Stimulated activated CD4-positive, alpha-beta T cell treated with anti-CD3 and anti-CD28 coated beads, Interleukin-1b, Interleukin-23, amount 100 ng/mL, for 48 hours (primary cell): Measurements from ENCODE around the gene NKAIN2.
"Not testable (repeated sequence)": the region's sequence is repeated elsewhere in the genome, so short reads cannot be mapped to it uniquely, and the experiment has no call there.

Source experiments
- DNase-seq: peaks from one replicate; pipeline ENCODE4 v3.0.0-alpha.2; 2020

The NKAIN2 gene

DNA sequence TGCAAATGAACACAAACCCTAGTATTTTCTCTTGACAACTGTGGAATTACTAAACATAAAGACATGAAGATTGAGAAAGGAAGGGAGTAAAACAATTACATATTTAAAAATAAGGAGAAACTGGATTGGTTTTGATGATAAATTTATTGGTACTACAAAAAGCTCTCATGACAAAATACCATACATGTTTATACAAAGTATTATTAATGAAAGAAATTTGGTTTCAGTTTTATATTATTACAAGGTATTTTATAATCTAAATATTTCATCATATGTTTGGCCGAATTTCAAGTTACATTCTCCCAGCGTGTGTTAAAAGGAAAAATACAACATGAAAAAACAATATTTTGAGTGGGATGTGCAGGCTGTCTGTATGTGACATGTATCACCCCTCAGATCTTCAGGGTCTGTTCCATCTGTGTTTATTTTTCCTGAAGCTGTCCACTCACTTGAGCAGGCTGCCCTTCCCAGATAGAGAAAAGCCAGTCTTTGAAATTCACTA is 568.4 kb downstream of the NKAIN2 start:
- no peak for DNase-seq

DNA sequence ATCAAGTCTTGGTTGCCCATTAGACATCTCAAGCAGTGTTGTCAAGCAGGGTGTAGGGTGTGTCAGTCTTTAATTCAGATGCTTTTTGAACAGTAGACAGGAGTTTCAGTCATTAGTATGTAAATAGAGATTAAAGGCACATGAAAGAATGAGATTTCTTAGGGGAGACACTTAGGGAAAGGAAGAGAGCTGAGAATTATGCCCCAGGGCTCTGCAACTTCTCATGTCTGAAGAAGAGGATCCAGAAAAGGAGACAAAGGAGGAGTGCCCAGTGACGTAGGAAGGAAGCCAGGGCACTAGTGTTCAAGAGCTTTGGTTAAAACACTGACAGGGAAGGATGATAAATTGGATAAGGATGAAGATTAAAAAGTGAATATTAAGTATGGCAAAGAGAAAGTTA is 569.7 kb downstream of the NKAIN2 start:
- no peak for DNase-seq

GRCh38 chr6:124389127-124389526 is 585.5 kb downstream of the NKAIN2 start:
- DNase-seq, result no peak

GRCh38 chr6:124393536-124393935 is 589.9 kb downstream of the NKAIN2 start:
- DNase-seq, result no peak

DNA sequence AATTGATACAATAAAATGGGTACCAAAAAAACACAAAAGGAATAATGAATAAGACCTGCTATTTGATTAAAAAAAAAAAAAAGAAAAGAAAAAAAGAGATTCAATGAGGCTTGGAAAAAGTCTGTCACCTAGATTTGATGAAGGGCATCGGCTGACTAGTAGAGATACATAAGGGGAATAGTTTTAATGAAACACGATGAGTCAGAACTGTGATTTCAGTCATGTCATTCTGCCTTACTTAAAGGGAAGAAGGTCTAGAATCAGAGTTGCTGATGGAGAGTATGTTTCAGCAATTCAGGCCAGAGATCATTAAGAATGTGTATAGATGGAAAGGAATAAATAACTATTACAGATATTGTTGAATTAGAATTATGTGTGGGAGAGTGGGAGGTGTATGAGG is 592.7 kb downstream of the NKAIN2 start:
- no peak for DNase-seq

DNA sequence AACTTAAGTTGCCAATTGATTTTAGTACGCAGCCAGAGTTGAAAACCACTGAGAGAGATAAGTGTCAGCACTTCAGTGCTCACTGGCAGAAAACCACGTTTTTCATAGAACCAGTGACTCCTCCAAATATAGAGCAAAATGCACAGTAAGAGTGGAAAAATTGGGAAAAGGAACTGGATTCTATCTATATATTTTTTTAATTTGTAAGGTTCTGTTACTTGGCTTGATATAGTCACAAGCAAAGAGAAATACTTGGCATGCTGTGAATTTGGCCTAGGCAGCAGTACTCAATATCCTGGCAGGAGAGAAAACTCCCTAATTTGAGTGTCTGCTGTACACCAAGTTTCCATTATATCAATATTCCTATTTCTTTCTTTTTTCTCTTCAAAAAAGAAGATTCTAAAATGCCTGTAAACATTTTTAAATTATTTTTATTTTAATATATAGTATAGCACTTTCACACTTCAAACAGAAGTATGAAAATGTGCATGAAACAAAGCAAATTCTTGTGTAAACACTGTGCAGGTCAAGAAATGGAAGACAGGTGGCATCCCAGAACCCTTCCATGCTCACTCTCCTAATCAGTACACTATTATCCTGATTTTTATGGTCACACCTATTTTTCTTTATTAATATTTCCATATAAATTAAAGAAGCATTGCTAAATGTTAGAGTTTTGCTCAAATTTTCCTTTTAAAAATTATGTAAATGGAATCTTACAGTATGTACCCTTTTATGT is 596.8 kb downstream of the NKAIN2 start:
- DNase-seq, result no peak

DNA sequence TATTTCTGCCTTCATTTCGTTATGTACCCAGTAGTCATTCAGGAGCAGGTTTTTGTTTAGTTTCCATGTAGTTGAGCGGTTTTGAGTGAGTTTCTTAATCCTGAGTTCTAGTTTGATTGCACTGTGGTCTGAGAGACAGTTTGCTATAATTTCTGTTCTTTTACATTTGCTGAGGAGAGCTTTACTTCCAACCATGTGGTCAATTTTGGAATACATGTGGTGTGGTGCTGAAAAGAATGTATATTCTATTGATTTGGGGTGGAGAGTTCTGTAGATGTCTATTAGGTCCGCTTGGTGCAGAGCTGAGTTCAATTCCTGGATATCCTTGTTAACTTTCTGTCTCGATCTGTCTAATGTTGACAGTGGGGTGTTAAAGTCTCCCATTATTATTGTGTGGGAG is 606.8 kb downstream of the NKAIN2 start:
- not testable (repeated sequence) for DNase-seq

GRCh38 chr6:124412657-124413056 is 609.0 kb downstream of the NKAIN2 start:
- not testable (repeated sequence) for DNase-seq

GRCh38 chr6:124420116-124420840 is 616.6 kb downstream of the NKAIN2 start:
- DNase-seq, result no peak

GRCh38 chr6:124423621-124424020 is 620.0 kb downstream of the NKAIN2 start:
- no peak for DNase-seq

DNA sequence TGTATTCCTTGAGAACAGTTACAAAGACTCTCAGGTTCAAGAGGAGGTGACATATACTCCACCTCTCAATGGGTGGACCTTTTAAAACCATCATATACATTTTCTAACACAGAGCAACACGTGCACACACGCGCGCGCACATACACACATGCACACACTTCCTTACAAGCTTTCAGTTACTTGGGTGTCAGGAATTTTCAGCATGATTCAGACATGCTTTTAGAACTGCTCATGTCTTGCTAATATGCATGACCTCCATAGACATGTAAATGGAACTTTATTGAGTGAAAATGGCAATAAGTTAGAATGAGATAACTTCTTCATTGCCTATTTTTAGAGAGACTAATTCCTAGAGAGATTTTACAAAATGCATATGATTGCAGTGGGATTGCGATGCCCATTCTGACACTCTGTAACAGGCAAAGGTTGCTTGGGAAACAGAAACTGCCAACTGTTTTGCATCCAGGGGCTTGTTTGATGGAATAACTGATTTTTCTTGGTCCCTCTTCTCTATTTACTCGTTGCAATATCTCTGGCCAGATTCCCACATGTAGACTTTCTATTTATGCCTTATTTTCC is 627.2 kb downstream of the NKAIN2 start:
- no peak for DNase-seq

- no peak for DNase-seq
These were observed 629.0 kb downstream of the NKAIN2 start for GRCh38 chr6:124432620-124433019.

- no peak for DNase-seq
These were observed 629.9 kb downstream of the NKAIN2 start for GRCh38 chr6:124433387-124434160.

GRCh38 chr6:124434421-124434820 is 630.8 kb downstream of the NKAIN2 start:
- no peak for DNase-seq

GRCh38 chr6:124436803-124437202 is 633.1 kb downstream of the NKAIN2 start:
- DNase-seq, result no peak

DNA sequence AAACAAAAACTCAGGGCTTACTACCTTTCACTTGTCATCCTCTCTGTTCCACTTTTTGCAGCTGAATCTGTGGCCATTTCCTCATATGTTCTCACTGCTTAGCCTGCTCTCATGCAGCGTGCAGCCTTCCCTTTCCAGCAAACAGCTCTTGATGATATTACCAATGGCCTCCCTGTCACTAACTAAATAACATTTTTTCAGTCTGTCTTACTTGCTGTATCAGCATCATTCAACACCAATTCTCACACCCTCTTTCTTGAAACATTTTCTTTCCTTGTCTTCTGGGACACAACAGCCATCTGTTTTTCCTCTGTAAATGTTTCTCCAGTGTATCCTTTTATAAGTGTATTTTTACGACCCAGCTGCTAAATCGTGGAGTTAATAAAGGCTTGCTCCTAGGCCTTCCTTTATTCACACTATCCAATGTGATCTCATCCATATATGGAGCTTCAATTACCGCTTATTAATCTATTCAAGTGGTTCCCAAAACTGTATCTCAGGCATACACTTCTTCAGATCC is 634.9 kb downstream of the NKAIN2 start:
- DNase-seq, result no peak

DNA sequence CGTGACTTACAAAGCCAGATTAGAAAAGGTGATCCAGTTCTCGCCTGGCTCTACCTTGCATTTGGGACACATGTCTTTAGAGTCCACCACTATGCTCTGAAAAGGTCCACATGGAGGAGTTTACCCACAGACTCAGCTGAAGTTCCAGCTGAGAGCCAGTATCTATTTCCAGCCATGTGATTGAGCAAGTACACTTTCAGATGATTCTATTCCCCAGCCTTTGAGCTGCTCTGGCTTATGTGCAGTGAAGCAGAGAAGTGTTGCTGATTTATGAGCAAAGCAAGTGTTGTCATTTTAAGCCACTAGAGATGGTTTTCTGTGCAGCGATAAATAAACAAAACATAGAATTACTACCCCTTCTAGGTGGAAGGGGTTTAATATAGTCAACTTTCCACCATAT is 637.8 kb downstream of the NKAIN2 start:
- no peak for DNase-seq

GRCh38 chr6:124443541-124443940 is 639.9 kb downstream of the NKAIN2 start:
- no peak for DNase-seq

GRCh38 chr6:124445581-124445980 is 641.9 kb downstream of the NKAIN2 start:
- no peak for DNase-seq

DNA sequence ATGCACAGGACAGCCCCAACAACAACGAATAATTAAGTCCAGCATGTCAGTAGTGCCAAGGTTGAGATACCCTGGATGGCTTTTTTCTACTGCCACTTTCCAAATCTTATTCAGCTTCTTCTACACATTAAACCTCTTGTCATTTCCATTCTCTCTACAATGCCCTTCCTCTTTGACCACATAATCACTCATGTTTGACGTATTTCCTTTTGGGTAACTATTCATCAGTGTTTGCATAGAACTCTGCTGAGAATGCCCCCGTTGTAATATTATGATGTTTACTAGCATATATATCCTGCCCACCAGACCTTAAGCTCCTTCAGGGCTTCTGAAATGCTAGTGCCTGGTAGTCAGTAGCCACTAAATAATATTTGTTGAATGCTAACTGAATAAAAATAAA is 643.3 kb downstream of the NKAIN2 start:
- DNase-seq, result no peak

GRCh38 chr6:124459268-124459667 is 655.6 kb downstream of the NKAIN2 start:
- no peak for DNase-seq

DNA sequence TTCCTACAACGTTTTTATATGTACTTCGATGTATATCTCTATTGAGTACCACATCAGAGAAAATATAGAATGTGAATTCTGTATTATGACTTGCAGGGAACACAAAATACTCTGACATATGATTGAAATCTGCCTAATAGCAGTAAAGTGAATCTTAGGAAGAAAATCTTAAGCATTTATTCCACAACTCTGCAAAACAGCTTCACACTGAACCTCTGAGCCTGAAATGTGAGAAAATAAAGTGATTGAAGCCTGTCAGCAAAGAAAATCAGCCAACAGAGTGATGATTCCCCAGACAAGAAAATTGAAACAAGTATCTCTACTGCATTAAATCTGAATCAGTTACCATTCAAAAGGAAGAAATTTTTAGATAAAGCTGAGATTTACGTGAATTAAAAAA is 659.1 kb downstream of the NKAIN2 start:
- no peak for DNase-seq

DNA sequence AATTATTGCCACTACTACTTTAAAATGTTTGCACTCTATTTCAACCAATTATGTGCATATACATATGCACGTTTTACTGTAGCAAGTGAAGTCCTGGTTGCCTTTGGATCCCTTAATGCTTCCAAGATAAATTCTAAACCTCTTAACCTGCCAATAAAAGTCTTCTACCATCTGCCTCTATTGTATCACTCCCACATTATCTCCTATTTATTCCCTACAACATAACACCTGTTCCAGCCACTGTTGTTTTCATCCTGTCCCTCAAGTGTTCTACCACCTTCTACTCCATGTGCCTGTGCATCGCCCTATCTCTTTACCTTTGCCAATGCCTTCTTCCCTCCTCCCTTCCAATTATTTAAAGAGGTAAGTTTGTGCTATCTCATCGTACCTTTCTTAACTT is 659.6 kb downstream of the NKAIN2 start:
- DNase-seq, result no peak
